ENCODE results near the gene KPNA6. TPM values are rescaled to one million over a fixed set of nuclear protein-coding genes. Genes with fewer than 3 reads are reported as not detected.
"Not testable (repeated sequence)": the region's sequence is repeated elsewhere in the genome, so short reads cannot be mapped to it uniquely, and the experiment has no call there.

The KPNA6 gene
- total RNA-seq (2014; rRNA removed; shearing (Covaris generic)) = 22.9 and 25.4 TPM in 2 replicates

- peak; percentile 95 for DNase-seq (ENCODE audit: low spot score)
Measured at GRCh38 chr1:32107742-32108661, at the start of gene KPNA6. KPNA6 (plus strand) TSS chr1:32108056; CDS start chr1:32108131, 75 bp downstream.

GRCh38 chr1:32060914-32061313 lies 46.9 kb upstream of the KPNA6 start:
- DNase-seq (ENCODE audit: low spot score) = no peak

GRCh38 chr1:32062867-32063230 lies 45.0 kb upstream of the KPNA6 start:
- no peak for DNase-seq (ENCODE audit: low spot score)

- peak; percentile 62 for DNase-seq (ENCODE audit: low spot score)
Measured at GRCh38 chr1:32063261-32063681, 44.6 kb upstream of the KPNA6 start.

- not testable (repeated sequence) for DNase-seq (ENCODE audit: low spot score)
Measured at GRCh38 chr1:32065613-32066488, 42.0 kb upstream of the KPNA6 start.

- DNase-seq (ENCODE audit: low spot score) = peak; percentile 40
Measured at GRCh38 chr1:32066489-32066873, 41.4 kb upstream of the KPNA6 start.

- DNase-seq (ENCODE audit: low spot score) = no peak
Measured at GRCh38 chr1:32068957-32069588, 38.8 kb upstream of the KPNA6 start.

- no peak for DNase-seq (ENCODE audit: low spot score)
Measured at GRCh38 chr1:32071758-32072621, 35.9 kb upstream of the KPNA6 start.

GRCh38 chr1:32072622-32073298 lies 35.1 kb upstream of the KPNA6 start, which contains the start of gene TMEM39B:
TMEM39B (plus strand) TSS chr1:32072939; CDS start chr1:32073048, 109 bp downstream.
- DNase-seq (ENCODE audit: low spot score) = peak; percentile 90

GRCh38 chr1:32073299-32074229 lies 34.3 kb upstream of the KPNA6 start:
- no peak for DNase-seq (ENCODE audit: low spot score)

GRCh38 chr1:32074841-32075240 lies 33.0 kb upstream of the KPNA6 start:
- no peak for DNase-seq (ENCODE audit: low spot score)

GRCh38 chr1:32077451-32077850 lies 30.4 kb upstream of the KPNA6 start:
- DNase-seq (ENCODE audit: low spot score) = no peak

- no peak for DNase-seq (ENCODE audit: low spot score)
Measured at GRCh38 chr1:32082022-32082421, 25.8 kb upstream of the KPNA6 start.

- DNase-seq (ENCODE audit: low spot score) = not testable (repeated sequence)
Measured at GRCh38 chr1:32086381-32086780, 21.5 kb upstream of the KPNA6 start.

GRCh38 chr1:32091176-32091575 lies 16.7 kb upstream of the KPNA6 start:
- DNase-seq (ENCODE audit: low spot score) = no peak

- DNase-seq (ENCODE audit: low spot score) = no peak
Measured at GRCh38 chr1:32091591-32091990, 16.3 kb upstream of the KPNA6 start.

GRCh38 chr1:32094746-32095521 lies 12.9 kb upstream of the KPNA6 start:
- peak; percentile 57 for DNase-seq (ENCODE audit: low spot score)

GRCh38 chr1:32099426-32099825 lies 8.4 kb upstream of the KPNA6 start:
- no peak for DNase-seq (ENCODE audit: low spot score)

Data from HT-29 (cell line).